AG04449 (cell line): ENCODE results near the gene TC2N.

Experiments used
- CTCF ChIA-PET: fragments of 350-600 bp; formaldehyde crosslinking; extraction: SDS; loops from one replicate; lab custom pipeline; 2021; ENCODE audit warnings: antibody characterized with exemption; lab: Yijun Ruan, JAX
- POLR2A ChIA-PET: fragments of 400-600, 350-600 bp; formaldehyde crosslinking; extraction: SDS; loops from one replicate; lab custom pipeline; 2020; ENCODE audit warnings: antibody characterized with exemption, inconsistent platforms; lab: Yijun Ruan, JAX
- DNase-seq: peaks from one replicate; pipeline ENCODE4 v3.0.0-alpha.2; 2010; ENCODE audit warnings: low read depth, low spot score
- H3K4me3 ChIP-seq: 2 replicates; pipeline ENCODE4 v1.5.1; 2011; ENCODE audit warnings: low read depth, mild to moderate bottlenecking, control low read depth, low read length
- CTCF ChIP-seq: IDR thresholded peaks from one replicate; pipeline ENCODE4 v1.5.1; 2011; ENCODE audit warnings: mild to moderate bottlenecking, moderate library complexity, low read length, control low read depth, inconsistent platforms; ENCODE audit not compliant: insufficient read depth; ENCODE audit errors: missing control alignments

Gene TC2N

GRCh38 chr14:91835197-91835919, 32.0 kb downstream of the TC2N start:
- POLR2A ChIA-PET, result no interaction called here
- no peak for DNase-seq
- H3K4me3 ChIP-seq, result no peak overlapping the region
- no peak for TF ChIP-seq CTCF
- CTCF ChIA-PET, result no interaction called here

GRCh38 chr14:91834571-91834970, 32.8 kb downstream of the TC2N start:
- no peak for TF ChIP-seq CTCF
- no peak overlapping the region for H3K4me3 ChIP-seq
- ChIA-PET CTCF (no interaction called here), POLR2A (no interaction called here)
- no peak for DNase-seq

- TF ChIP-seq CTCF, result no peak
- no peak for DNase-seq
- POLR2A ChIA-PET, result no interaction called here
- CTCF ChIA-PET, result no interaction called here
- no peak overlapping the region for H3K4me3 ChIP-seq
Observed at GRCh38 chr14:91831337-91831736, 36.0 kb downstream of the TC2N start.

- no peak for DNase-seq
- ChIA-PET CTCF (no interaction called here), POLR2A (no interaction called here)
- no peak for TF ChIP-seq CTCF
- no peak overlapping the region for H3K4me3 ChIP-seq
Observed at GRCh38 chr14:91830777-91831176, 36.6 kb downstream of the TC2N start.

- ChIA-PET CTCF (no interaction called here), POLR2A (no interaction called here)
- no peak for DNase-seq
- no peak for TF ChIP-seq CTCF
- H3K4me3 ChIP-seq, result no peak overlapping the region
Observed at GRCh38 chr14:91829511-91829910, 37.8 kb downstream of the TC2N start.

GRCh38 chr14:91827746-91828145, 39.6 kb downstream of the TC2N start:
- H3K4me3 ChIP-seq, result no peak overlapping the region
- ChIA-PET POLR2A (no interaction called here), CTCF (no interaction called here)
- DNase-seq, result no peak
- no peak for TF ChIP-seq CTCF
